Measurements from ENCODE around the gene KRTAP5-3. TPM values are rescaled to one million over a fixed set of nuclear protein-coding genes. Genes with fewer than 3 reads are reported as not detected.

Gene KRTAP5-3
- total RNA-seq, 1 donor from 2014 or later: not detected

- no peak for TF ChIP-seq CTCF (IDR thresholded peaks at IDR 0.05)
- Histone ChIP-seq H3K9me3 (no peaks in the 10 kb centered on the region), H3K36me3 (peaks cover 9% of the 10 kb centered on the region), H3K4me1 (peaks cover 15% of the 10 kb centered on the region), H3K27ac (no peak overlapping the region), H3K27me3 (ENCODE audit: low read depth) (peaks cover 4% of the 10 kb centered on the region), H3K4me3 (no peak overlapping the region)
- intact Hi-C loops (cut with DNase I): no loop called here
- DNase-seq (no peak), ATAC-seq (no peak)
Observed at GRCh38 chr11:1567721-1568100, 40.6 kb downstream of the KRTAP5-3 start.

- peaks cover 4% of the 10 kb centered on the region for H3K27me3 ChIP-seq (ENCODE audit: low read depth)
- peaks cover 15% of the 10 kb centered on the region for H3K4me1 ChIP-seq
- DNase-seq: no peak
- H3K9me3 ChIP-seq: no peaks in the 10 kb centered on the region
- H3K27ac ChIP-seq: no peak overlapping the region
- no peak overlapping the region for H3K4me3 ChIP-seq
- H3K36me3 ChIP-seq: peaks cover 9% of the 10 kb centered on the region
- no peak for TF ChIP-seq CTCF (IDR thresholded peaks at IDR 0.05)
- intact Hi-C loops (cut with DNase I): no loop called here
- no peak for ATAC-seq
Observed at GRCh38 chr11:1567052-1567720, 41.1 kb downstream of the KRTAP5-3 start.

- Histone ChIP-seq H3K36me3 (peaks cover 9% of the 10 kb centered on the region), H3K9me3 (no peaks in the 10 kb centered on the region), H3K27me3 (ENCODE audit: low read depth) (peaks cover 4% of the 10 kb centered on the region), H3K4me3 (no peak overlapping the region), H3K4me1 (peaks cover 15% of the 10 kb centered on the region), H3K27ac (no peak overlapping the region)
- no peak for DNase-seq
- TF ChIP-seq CTCF (IDR thresholded peaks at IDR 0.05): no peak
- intact Hi-C loops (cut with DNase I): no loop called here
- ATAC-seq: no peak
Observed at GRCh38 chr11:1566381-1567051, 41.7 kb downstream of the KRTAP5-3 start.

GRCh38 chr11:1565904-1566247, 42.4 kb downstream of the KRTAP5-3 start:
- intact Hi-C loops (cut with DNase I): no loop called here
- DNase-seq (no peak), ATAC-seq (no peak)
- Histone ChIP-seq H3K4me1 (peaks cover 9% of the 10 kb centered on the region), H3K27ac (no peak overlapping the region), H3K36me3 (peaks cover 9% of the 10 kb centered on the region), H3K9me3 (no peaks in the 10 kb centered on the region), H3K27me3 (ENCODE audit: low read depth) (no peaks in the 10 kb centered on the region), H3K4me3 (no peak overlapping the region)
- TF ChIP-seq CTCF (IDR thresholded peaks at IDR 0.05): no peak

- no peaks in the 10 kb centered on the region for H3K9me3 ChIP-seq
- ATAC-seq (no peak), DNase-seq (no peak)
- intact Hi-C loops (cut with DNase I): no loop called here
- peaks cover 3% of the 10 kb centered on the region for H3K4me1 ChIP-seq
- no peak overlapping the region for H3K4me3 ChIP-seq
- no peak for TF ChIP-seq CTCF (IDR thresholded peaks at IDR 0.05)
- H3K36me3 ChIP-seq: peaks cover 9% of the 10 kb centered on the region
- H3K27me3 ChIP-seq (ENCODE audit: low read depth): no peaks in the 10 kb centered on the region
- no peak overlapping the region for H3K27ac ChIP-seq
Observed at GRCh38 chr11:1565173-1565903, 42.9 kb downstream of the KRTAP5-3 start.

Data from lower lobe of right lung (tissue), 2 donors.